SK-N-SH treated with all-trans-retinoic acid at 6 μM for 48 hours (cell line): ENCODE data around the gene PITPNC1.

Source experiments
- ARNTL ChIP-seq: fragments of 450-650 bp; formaldehyde crosslinking; IDR thresholded peaks from 2 replicates; pipeline ENCODE4 v1.5.0; 2020; ENCODE audit warnings: low read depth, mild to moderate bottlenecking, moderate library complexity, borderline replicate concordance
- CSDC2 ChIP-seq: fragments of 250-450 bp; sonication (Bioruptor Pico); IDR thresholded peaks from 2 replicates; pipeline ENCODE4 v1.5.0; 2020; ENCODE audit warnings: mild to moderate bottlenecking, moderate library complexity
- PPARA ChIP-seq: fragments of 250-450 bp; sonication (Bioruptor Pico); IDR thresholded peaks from 2 replicates; pipeline ENCODE4 v1.5.0; 2020; ENCODE audit warnings: mild to moderate bottlenecking, borderline replicate concordance
- RARB ChIP-seq: fragments of 250-450 bp; sonication (Bioruptor Pico); IDR thresholded peaks from 2 replicates; pipeline ENCODE4 v1.8.0; 2021; ENCODE audit warnings: mild to moderate bottlenecking, moderate library complexity
- SNAI2 ChIP-seq: fragments of 250-450 bp; sonication (Bioruptor Pico); IDR thresholded peaks from 2 replicates; pipeline ENCODE4 v1.5.0; 2020; ENCODE audit warnings: mild to moderate bottlenecking, moderate library complexity
- TOX ChIP-seq: fragments of 250-450 bp; sonication (Bioruptor Pico); IDR thresholded peaks from 2 replicates; pipeline ENCODE4 v1.8.0; 2021; ENCODE audit warnings: mild to moderate bottlenecking, moderate library complexity, borderline replicate concordance
- ZC3H10 ChIP-seq: fragments of 250-450 bp; sonication (Bioruptor Pico); IDR thresholded peaks from 2 replicates; pipeline ENCODE4 v1.5.1; 2021; ENCODE audit warnings: mild to moderate bottlenecking, moderate library complexity
- ZFP3 ChIP-seq: fragments of 250-450 bp; sonication (Bioruptor Pico); IDR thresholded peaks from 2 replicates; pipeline ENCODE4 v1.5.0; 2020; ENCODE audit warnings: mild to moderate bottlenecking, moderate library complexity
- ZFP30 ChIP-seq: fragments of 450-650 bp; formaldehyde crosslinking; IDR thresholded peaks from 2 replicates; pipeline ENCODE4 v1.5.0; 2022; ENCODE audit warnings: mild to moderate bottlenecking, moderate library complexity
- ZNF8 ChIP-seq: fragments of 450-650 bp; formaldehyde crosslinking; IDR thresholded peaks from 2 replicates; pipeline ENCODE4 v1.5.0; 2020; ENCODE audit warnings: mild to moderate bottlenecking, moderate library complexity
- TF ChIP-seq, protein P1 (sequence below): fragments of 250-450 bp; sonication (Bioruptor Pico); IDR thresholded peaks from 2 replicates; pipeline ENCODE4 v1.8.0; 2020; ENCODE audit warnings: mild to moderate bottlenecking, moderate library complexity, borderline replicate concordance
- TF ChIP-seq, protein P2 (sequence below): fragments of 250-450 bp; sonication (Bioruptor Pico); IDR thresholded peaks from 2 replicates; pipeline ENCODE4 v1.5.0; 2020; ENCODE audit warnings: mild to moderate bottlenecking, moderate library complexity

DNA sequence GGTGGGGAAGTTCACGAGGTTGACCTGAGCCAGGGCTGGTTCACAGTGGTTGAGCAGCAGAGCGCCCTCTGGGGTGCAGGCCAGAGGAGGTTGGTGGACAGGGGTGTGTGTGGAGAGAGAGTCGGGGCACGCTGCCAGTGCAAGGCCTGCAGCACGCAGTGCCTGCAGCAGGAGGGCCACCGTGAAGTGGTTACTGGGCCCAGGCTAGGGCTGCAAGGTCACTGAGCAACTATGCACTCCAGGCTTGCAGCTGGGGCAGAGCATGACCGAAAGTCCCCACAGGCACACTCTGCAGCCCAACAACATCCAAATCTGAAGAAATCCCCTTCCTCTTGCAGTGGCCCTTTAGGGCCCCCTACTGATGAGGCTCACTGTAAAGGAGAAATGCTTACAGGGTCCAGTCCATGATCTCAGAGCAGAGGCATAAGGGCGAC, 251.5 kb downstream of the PITPNC1 start:
- no peak for TF ChIP-seq PPARA (CRISPR knock-in tag)
- TF ChIP-seq, protein P1, sequence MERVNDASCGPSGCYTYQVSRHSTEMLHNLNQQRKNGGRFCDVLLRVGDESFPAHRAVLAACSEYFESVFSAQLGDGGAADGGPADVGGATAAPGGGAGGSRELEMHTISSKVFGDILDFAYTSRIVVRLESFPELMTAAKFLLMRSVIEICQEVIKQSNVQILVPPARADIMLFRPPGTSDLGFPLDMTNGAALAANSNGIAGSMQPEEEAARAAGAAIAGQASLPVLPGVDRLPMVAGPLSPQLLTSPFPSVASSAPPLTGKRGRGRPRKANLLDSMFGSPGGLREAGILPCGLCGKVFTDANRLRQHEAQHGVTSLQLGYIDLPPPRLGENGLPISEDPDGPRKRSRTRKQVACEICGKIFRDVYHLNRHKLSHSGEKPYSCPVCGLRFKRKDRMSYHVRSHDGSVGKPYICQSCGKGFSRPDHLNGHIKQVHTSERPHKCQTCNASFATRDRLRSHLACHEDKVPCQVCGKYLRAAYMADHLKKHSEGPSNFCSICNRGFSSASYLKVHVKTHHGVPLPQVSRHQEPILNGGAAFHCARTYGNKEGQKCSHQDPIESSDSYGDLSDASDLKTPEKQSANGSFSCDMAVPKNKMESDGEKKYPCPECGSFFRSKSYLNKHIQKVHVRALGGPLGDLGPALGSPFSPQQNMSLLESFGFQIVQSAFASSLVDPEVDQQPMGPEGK: no peak
- TF ChIP-seq TOX (CRISPR knock-in tag): no peak
- TF ChIP-seq ZFP3: no peak
- no peak for TF ChIP-seq ZC3H10 (CRISPR knock-in tag)
- no peak for TF ChIP-seq ZNF8
- TF ChIP-seq, protein P2, sequence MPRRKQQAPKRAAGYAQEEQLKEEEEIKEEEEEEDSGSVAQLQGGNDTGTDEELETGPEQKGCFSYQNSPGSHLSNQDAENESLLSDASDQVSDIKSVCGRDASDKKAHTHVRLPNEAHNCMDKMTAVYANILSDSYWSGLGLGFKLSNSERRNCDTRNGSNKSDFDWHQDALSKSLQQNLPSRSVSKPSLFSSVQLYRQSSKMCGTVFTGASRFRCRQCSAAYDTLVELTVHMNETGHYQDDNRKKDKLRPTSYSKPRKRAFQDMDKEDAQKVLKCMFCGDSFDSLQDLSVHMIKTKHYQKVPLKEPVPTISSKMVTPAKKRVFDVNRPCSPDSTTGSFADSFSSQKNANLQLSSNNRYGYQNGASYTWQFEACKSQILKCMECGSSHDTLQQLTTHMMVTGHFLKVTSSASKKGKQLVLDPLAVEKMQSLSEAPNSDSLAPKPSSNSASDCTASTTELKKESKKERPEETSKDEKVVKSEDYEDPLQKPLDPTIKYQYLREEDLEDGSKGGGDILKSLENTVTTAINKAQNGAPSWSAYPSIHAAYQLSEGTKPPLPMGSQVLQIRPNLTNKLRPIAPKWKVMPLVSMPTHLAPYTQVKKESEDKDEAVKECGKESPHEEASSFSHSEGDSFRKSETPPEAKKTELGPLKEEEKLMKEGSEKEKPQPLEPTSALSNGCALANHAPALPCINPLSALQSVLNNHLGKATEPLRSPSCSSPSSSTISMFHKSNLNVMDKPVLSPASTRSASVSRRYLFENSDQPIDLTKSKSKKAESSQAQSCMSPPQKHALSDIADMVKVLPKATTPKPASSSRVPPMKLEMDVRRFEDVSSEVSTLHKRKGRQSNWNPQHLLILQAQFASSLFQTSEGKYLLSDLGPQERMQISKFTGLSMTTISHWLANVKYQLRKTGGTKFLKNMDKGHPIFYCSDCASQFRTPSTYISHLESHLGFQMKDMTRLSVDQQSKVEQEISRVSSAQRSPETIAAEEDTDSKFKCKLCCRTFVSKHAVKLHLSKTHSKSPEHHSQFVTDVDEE (CRISPR knock-in tag): no peak
- no peak for TF ChIP-seq SNAI2 (CRISPR knock-in tag)
- no peak for TF ChIP-seq ZFP30 (CRISPR knock-in tag)
- no peak for TF ChIP-seq CSDC2 (CRISPR knock-in tag)
- no peak for TF ChIP-seq RARB (CRISPR knock-in tag)
- no peak for TF ChIP-seq ARNTL (CRISPR knock-in tag)
